Left lung (tissue), 10 donors: Measurements from ENCODE around the gene SLC25A21. TPM values are rescaled to one million over a fixed set of nuclear protein-coding genes. Genes with fewer than 3 reads are reported as not detected.

Source experiments
- ATAC-seq: fragments of 200-7000 bp; cut with Tn5 transposase; one replicate; pipeline ENCODE4 v1.9.1; 2020; ENCODE audit warnings: moderate library complexity
- DNase-seq, 4 donors: peaks; one replicate each; pipeline ENCODE4 v3.0.0-alpha.2; 2013 to 2020
- H3K27ac ChIP-seq, 2 donors: fragments of 200-600 bp; sonication (generic) in 1 of 2; one replicate each; pipeline versions ENCODE4 v1.5.0 to v1.8.0; 2020 to 2021
- H3K27me3 ChIP-seq, 2 donors: fragments of 200-600 bp; sonication (generic) in 1 of 2; one replicate each; pipeline versions ENCODE4 v1.5.0 to v1.8.0; 2020 to 2021
- H3K36me3 ChIP-seq, 2 donors: fragments of 200-600 bp; sonication (generic) in 1 of 2; one replicate each; pipeline versions ENCODE4 v1.5.0 to v1.8.0; 2020 to 2021
- H3K4me1 ChIP-seq, 2 donors: fragments of 200-600 bp; one replicate each; pipeline ENCODE4 v1.8.0; 2021
- H3K4me3 ChIP-seq, 2 donors: fragments of 200-600 bp; sonication (generic) in 1 of 2; one replicate each; pipeline versions ENCODE4 v1.5.0 to v1.8.0; 2020 to 2021; ENCODE audit warnings: mild to moderate bottlenecking in 1 of 2
- H3K9me3 ChIP-seq, 2 donors: fragments of 200-600 bp; sonication (generic) in 1 of 2; one replicate each; pipeline versions ENCODE4 v1.5.0 to v1.8.0; 2020 to 2021
- CTCF ChIP-seq, 2 donors: fragments of 200-600 bp; sonication (generic) in 1 of 2; IDR thresholded peaks; one replicate each; pipeline versions ENCODE4 v1.5.0 to v1.8.0; 2021; ENCODE audit warnings: antibody characterized with exemption in 2 of 2
- intact Hi-C, 2 donors: fragments of 100-400 bp; cut with DNase I; formaldehyde crosslinking; loops; one replicate each; pipeline versions ENCODE4 v1.11.2 to v1.14.2; 2022
- polyA plus RNA-seq, 6 donors: library from polyadenylated mRNA; unstranded; fragments of 120-200 nt; gene quantifications; one replicate each; pipeline ENCODE4 v1.2.1, GENCODE V29; 2013; ENCODE audit not compliant: insufficient read length in 6 of 6
- total RNA-seq, 2 donors: library from RNA; stranded (reverse); fragmentation: NEBNext Ultra II Directional; extraction: Animal tissue kit (Norgen Biotek cat#: 25700); gene quantifications; one replicate each; pipeline ENCODE4 v1.2.1, GENCODE V29; 2021
- donor health status: DM: no; HTN: yes; CAD: no.
- donor health status: DM: no; HTN: no; CAD: no.

Gene SLC25A21
- total and polyA plus RNA-seq, 8 donors = 0.47 to 3.7 (median 2.7) TPM

DNA sequence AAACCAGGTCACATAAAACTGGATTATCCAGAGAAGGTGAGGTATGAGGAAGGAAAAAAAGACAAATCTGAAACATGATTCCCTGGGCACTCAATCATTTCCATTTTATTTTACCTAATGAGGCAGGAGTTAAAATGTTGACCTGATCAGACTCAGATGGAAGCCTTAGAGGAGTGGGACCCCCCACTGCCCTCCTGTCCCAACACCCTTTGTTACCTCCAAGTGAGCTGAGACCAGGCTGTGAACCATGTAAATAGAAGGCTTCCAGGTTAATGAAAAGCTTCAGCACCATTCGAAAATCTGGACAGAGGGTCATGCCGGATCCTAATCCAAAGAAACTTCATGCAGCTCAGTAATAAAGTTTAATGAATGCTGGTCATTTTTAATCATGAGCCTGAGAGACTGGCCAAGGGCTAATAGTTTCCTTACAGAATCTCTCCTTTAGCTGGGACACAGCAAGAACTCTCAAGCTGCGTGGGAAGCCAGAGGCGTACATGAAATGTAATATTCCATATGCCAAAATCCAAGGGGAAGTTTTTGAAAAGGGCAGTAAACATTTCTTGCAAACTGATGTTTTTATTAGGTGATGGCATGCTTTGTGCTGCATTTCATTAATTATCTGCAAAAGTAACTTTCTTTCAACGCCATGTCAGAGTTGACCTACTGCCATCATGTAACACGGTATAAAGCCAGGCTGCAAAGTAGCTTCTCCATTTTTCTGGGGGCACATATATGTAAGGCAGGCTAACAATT, 327.8 kb downstream of the SLC25A21 start:
- H3K9me3 ChIP-seq = no peaks in the 10 kb centered on the region
- H3K36me3 ChIP-seq = no peaks in the 10 kb centered on the region
- DNase-seq = no peak
- H3K27me3 ChIP-seq = peaks cover 0 to 4% of the 10 kb centered on the region in 2 donors
- no peak overlapping the region for H3K27ac ChIP-seq
- no peak for ATAC-seq
- H3K4me3 ChIP-seq = no peak overlapping the region
- intact Hi-C loops = no loop called here
- H3K4me1 ChIP-seq = no peaks in the 10 kb centered on the region
- TF ChIP-seq CTCF (IDR thresholded peaks at IDR 0.05) = no peak

- no peak overlapping the region for H3K27ac ChIP-seq
- no peak for TF ChIP-seq CTCF (IDR thresholded peaks at IDR 0.05)
- peaks cover 0 to 4% of the 10 kb centered on the region in 2 donors for H3K27me3 ChIP-seq
- no peaks in the 10 kb centered on the region for H3K9me3 ChIP-seq
- intact Hi-C loops = no loop called here
- H3K4me3 ChIP-seq = no peak overlapping the region
- DNase-seq = no peak
- no peak for ATAC-seq
- H3K4me1 ChIP-seq = no peaks in the 10 kb centered on the region
- no peaks in the 10 kb centered on the region for H3K36me3 ChIP-seq
Observed at GRCh38 chr14:36843410-36843809, 329.0 kb downstream of the SLC25A21 start.

DNA sequence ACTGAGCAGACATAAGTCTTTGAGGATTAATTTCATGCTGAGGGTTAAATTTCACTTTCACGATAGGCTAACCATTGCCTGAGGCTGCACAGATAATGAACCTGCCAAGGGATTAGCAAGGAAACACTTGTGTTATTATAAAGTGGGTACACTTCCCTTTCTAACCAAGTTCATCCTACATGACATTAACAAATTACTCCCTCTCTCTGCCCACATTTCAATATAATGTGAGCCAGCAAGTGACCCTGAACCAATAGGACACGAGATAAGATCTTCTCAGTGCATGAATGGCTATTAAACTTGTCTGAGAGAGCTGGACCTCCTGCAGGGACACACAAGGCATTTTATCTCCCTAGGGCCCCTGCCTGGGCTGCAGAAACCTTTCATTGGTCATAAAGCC, 337.3 kb downstream of the SLC25A21 start:
- no peaks in the 10 kb centered on the region for H3K27me3 ChIP-seq
- ATAC-seq (no peak), DNase-seq (no peak)
- no peak for TF ChIP-seq CTCF (IDR thresholded peaks at IDR 0.05)
- H3K4me3 ChIP-seq = no peak overlapping the region
- no peaks in the 10 kb centered on the region for H3K9me3 ChIP-seq
- intact Hi-C loops = no loop called here
- no peaks in the 10 kb centered on the region for H3K36me3 ChIP-seq
- H3K27ac ChIP-seq = no peak overlapping the region
- H3K4me1 ChIP-seq = no peaks in the 10 kb centered on the region

- H3K4me3 ChIP-seq = no peak overlapping the region
- no peak for TF ChIP-seq CTCF (IDR thresholded peaks at IDR 0.05)
- H3K4me1 ChIP-seq = no peaks in the 10 kb centered on the region
- intact Hi-C loops = no loop called here
- H3K27me3 ChIP-seq = no peaks in the 10 kb centered on the region
- ATAC-seq (no peak), DNase-seq (no peak)
- no peak overlapping the region for H3K27ac ChIP-seq
- H3K36me3 ChIP-seq = no peaks in the 10 kb centered on the region
- H3K9me3 ChIP-seq = no peaks in the 10 kb centered on the region
Observed at GRCh38 chr14:36834293-36834692, 338.1 kb downstream of the SLC25A21 start.

GRCh38 chr14:36829547-36829946, 342.9 kb downstream of the SLC25A21 start:
- Histone ChIP-seq H3K4me1 (no peaks in the 10 kb centered on the region), H3K36me3 (no peaks in the 10 kb centered on the region), H3K4me3 (no peak overlapping the region), H3K9me3 (no peaks in the 10 kb centered on the region), H3K27ac (no peak overlapping the region), H3K27me3 (no peaks in the 10 kb centered on the region)
- DNase-seq (no peak), ATAC-seq (peak; percentile 60)
- TF ChIP-seq CTCF (IDR thresholded peaks at IDR 0.05) = no peak
- intact Hi-C loops = no loop called here
